Measurements from ENCODE around the gene MAP4K4.

MAP4K4 gene

GRCh38 chr2:101787097-101787496 is 89.6 kb downstream of the MAP4K4 start:
- no peak for DNase-seq (ENCODE audit: low read depth)
- H3K4me3 ChIP-seq (ENCODE audit: low read length): no peak overlapping the region
- TF ChIP-seq, protein P1, sequence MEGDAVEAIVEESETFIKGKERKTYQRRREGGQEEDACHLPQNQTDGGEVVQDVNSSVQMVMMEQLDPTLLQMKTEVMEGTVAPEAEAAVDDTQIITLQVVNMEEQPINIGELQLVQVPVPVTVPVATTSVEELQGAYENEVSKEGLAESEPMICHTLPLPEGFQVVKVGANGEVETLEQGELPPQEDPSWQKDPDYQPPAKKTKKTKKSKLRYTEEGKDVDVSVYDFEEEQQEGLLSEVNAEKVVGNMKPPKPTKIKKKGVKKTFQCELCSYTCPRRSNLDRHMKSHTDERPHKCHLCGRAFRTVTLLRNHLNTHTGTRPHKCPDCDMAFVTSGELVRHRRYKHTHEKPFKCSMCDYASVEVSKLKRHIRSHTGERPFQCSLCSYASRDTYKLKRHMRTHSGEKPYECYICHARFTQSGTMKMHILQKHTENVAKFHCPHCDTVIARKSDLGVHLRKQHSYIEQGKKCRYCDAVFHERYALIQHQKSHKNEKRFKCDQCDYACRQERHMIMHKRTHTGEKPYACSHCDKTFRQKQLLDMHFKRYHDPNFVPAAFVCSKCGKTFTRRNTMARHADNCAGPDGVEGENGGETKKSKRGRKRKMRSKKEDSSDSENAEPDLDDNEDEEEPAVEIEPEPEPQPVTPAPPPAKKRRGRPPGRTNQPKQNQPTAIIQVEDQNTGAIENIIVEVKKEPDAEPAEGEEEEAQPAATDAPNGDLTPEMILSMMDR (IDR thresholded peaks at IDR 0.05; ENCODE audit: insufficient read depth, low read depth, low read length, missing control alignments): no peak

DNA sequence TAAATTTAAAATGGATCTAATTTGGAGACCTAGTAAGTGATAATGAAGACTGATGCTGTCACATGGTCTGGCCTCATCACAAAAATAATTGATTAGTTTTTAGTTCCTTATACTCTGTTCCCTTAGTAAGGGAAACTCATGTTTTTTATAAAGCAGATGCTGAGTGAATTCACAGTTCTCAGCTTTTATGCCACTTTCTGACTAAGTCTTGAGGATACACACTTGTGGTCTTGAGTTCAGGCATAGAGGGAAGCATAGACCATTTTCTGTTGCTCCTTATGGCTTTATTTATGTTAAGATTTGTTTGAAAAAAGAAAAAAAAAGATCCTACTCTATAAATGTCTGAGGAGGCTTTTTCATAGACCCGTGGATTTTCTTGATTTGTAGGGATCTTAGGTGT is 91.1 kb downstream of the MAP4K4 start:
- H3K4me3 ChIP-seq (ENCODE audit: low read length): no peak overlapping the region
- no peak for DNase-seq (ENCODE audit: low read depth)
- TF ChIP-seq, protein P1 (IDR thresholded peaks at IDR 0.05; ENCODE audit: insufficient read depth, low read depth, low read length, missing control alignments): no peak

DNA sequence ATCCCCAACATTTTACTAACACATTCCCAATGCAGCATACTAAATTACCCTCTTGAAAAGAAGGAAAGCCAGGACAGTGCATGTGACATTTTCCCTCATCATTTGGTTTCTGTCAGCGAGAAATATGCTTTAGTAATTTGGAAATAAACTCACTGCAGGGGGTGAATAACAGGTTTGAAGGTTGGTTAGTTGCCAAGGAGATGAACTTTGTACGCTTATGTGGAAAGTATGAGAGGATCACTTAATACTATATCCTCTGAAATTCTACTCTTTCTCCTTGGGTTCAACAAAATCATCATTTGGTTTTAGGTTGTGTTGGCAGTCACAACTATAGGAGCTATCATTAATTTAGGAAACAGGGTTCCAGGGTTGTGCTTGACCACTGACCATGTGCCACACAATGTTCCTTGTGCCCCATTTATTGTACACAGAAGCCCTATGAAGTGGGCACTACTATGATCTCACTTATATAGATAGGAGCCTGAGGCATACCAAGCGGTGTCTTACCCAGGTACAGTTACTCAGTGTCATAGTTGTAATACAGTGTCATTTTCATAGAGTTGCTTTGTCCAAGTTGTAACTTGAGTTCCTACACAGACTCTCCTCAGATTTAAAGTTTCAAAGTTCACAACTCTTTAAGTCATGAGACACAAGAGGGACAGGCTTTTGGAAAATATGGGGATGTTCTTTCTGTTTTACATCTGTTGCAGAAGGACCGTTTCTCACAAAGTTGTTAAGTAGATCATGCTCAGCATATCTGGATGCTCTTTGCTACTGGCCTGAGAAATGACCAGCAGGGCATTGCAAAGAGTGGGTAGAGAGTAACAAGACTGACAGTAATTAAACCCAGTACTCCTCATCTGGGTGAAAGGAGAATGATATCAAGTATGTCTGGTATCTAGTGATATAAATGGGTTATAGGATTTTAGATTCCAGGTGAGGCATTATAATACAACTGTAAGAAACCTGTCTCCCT is 91.8 kb downstream of the MAP4K4 start:
- DNase-seq (ENCODE audit: low read depth): no peak
- no peak overlapping the region for H3K4me3 ChIP-seq (ENCODE audit: low read length)
- TF ChIP-seq, protein P1 (IDR thresholded peaks at IDR 0.05; ENCODE audit: insufficient read depth, low read depth, low read length, missing control alignments): no peak

GRCh38 chr2:101790416-101790815 is 92.9 kb downstream of the MAP4K4 start:
- no peak for DNase-seq (ENCODE audit: low read depth)
- TF ChIP-seq, protein P1 (IDR thresholded peaks at IDR 0.05; ENCODE audit: insufficient read depth, low read depth, low read length, missing control alignments): no peak
- no peak overlapping the region for H3K4me3 ChIP-seq (ENCODE audit: low read length)

- TF ChIP-seq, protein P1 (IDR thresholded peaks at IDR 0.05; ENCODE audit: insufficient read depth, low read depth, low read length, missing control alignments): no peak
- no peak overlapping the region for H3K4me3 ChIP-seq (ENCODE audit: low read length)
- DNase-seq (ENCODE audit: low read depth): no peak
These were observed 93.3 kb downstream of the MAP4K4 start for GRCh38 chr2:101790857-101791256.

DNA sequence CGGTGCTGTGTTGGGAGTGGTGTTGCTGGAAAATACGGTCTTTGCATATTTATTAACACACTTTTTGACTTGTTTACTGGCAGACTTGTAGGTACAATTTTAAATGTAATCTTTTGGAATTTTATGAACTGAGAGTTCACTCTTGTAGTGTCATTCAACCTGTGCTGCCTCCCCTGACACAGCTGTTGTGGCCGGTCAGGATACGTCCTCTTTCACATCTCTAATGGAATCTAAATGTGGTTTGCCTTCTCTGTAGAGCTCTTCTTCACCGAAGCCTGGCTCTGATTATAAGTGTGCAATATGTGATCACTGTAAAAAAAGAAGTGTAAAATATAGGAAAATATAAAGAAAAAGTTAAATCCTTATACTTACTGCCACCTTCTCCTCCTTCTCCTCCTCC is 94.7 kb downstream of the MAP4K4 start:
- DNase-seq (ENCODE audit: low read depth): no peak
- TF ChIP-seq, protein P1 (IDR thresholded peaks at IDR 0.05; ENCODE audit: insufficient read depth, low read depth, low read length, missing control alignments): no peak
- no peak overlapping the region for H3K4me3 ChIP-seq (ENCODE audit: low read length)
